A172 (cell line): ENCODE results near the gene ATP23. TPM values are rescaled to one million over a fixed set of nuclear protein-coding genes. Genes with fewer than 3 reads are reported as not detected.

Source experiments
- DNase-seq: peaks from one replicate; pipeline ENCODE4 v3.0.0-alpha.2; 2015; ENCODE audit warnings: low spot score
- total RNA-seq: library from RNA; depleted of rRNA; stranded (reverse); fragments of >200 nt; shearing (Covaris generic); gene quantifications from 2 replicates; pipeline ENCODE4 v1.2.3, GENCODE V29; 2014

The ATP23 gene
- total RNA-seq, 1 experiment from 2014 or later = 17.7 TPM

DNA sequence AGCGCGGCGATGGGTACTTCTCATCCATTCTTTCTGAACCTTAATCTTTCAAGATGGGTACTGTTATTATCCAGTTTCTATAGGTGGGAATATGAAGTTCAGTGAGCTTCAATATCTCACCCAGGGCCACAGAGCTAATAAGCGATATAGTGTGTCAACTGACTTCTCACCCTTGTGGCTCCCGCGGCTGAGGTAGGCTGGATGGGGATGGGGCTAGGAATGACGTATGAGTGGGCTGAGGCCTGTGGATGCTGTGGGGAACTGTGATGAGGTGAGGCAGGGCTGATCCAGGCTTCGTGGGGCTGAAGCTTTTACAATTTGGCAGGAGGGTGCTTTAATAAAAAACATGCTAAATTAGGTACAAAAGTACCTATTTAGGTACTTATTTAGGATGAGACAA, 32.9 kb upstream of the ATP23 start:
- no peak for DNase-seq

- no peak for DNase-seq
Observed at GRCh38 chr12:57909056-57909455, 32.3 kb upstream of the ATP23 start.

GRCh38 chr12:57909611-57910010, 31.8 kb upstream of the ATP23 start:
- no peak for DNase-seq

- no peak for DNase-seq
Observed at GRCh38 chr12:57918147-57918546, 23.2 kb upstream of the ATP23 start.

DNA sequence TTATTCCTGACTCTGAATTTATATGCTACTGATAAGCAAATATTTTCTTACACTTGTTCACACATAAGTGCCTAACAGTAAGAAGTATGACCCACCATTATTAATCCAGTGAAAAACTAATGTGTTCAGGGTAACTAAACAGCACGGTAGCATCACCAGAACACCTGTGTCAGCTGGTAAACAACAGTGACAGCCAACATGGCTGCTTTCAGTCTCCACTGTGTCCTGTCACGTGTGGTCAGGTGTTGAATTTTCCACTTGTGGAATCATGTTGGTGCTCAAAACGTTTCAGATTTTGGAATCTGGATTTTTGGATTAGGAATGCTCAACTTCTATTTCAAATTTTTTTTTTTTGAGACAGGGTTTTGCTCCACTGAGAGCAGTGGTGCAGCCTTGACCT, 14.3 kb upstream of the ATP23 start:
- DNase-seq = no peak

DNA sequence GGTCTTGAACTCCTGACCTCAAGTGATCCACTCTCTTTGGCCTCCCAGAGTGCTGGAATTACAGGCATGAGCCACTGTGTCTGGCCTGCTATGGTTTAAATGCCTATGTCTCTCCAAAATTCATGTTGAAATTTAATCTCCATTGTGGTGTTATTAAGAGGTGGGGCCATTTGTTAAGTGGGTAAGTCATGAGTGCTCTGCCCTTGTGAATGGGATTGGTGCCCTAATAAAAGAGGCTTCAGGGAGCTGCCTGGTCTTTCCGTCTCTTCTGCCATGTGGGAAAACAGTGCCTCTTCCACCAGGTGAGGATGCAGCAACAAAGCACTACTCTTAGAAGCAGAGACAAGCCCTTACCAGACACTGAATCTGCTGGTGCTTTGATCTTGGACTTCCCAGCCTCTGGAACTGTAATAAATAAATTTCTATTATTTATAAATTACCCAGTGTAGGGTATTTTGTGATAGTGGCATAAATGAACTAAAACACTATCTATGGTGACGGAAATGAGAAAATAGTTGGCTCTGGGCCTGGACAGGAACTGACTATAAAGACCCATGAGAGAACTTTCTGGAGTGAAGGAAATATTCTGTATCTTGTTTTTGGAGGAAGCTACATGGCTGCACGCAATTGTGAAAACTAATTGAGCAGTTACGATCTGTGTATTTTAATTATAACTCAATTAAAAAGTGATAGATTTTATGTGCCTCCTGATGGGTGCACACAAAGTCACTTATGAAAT, 12.1 kb upstream of the ATP23 start:
- DNase-seq = no peak

- DNase-seq = no peak
Observed at GRCh38 chr12:57934819-57935218, 6.5 kb upstream of the ATP23 start.

- no peak for DNase-seq
Observed at GRCh38 chr12:57935331-57935730, 6.0 kb upstream of the ATP23 start.

- DNase-seq = peak; percentile 89
Observed at GRCh38 chr12:57935839-57936512, 5.4 kb upstream of the ATP23 start.

GRCh38 chr12:57936513-57936883, 4.9 kb upstream of the ATP23 start:
- no peak for DNase-seq

GRCh38 chr12:57939291-57939690, 2.1 kb upstream of the ATP23 start:
- DNase-seq = no peak

GRCh38 chr12:57940052-57940914, 1.1 kb upstream of the ATP23 start:
- no peak for DNase-seq

DNA sequence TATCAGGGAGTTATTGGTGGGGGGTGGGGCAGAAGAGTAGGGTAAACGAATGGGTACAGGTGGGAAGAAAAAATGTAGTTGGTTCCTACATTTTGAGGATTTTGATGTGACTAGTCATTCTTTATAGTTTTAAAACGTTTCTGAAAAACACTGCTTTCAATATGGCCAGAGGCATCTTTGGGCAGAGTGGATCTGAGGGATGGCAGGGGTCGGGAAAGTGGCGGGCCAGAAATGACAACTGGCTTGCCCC, 527 bp upstream of the ATP23 start:
- no peak for DNase-seq

- no peak for DNase-seq
Observed at GRCh38 chr12:57943438-57944080, 2.2 kb downstream of the ATP23 start.

GRCh38 chr12:57944313-57945023, 3.1 kb downstream of the ATP23 start:
- DNase-seq = no peak

DNA sequence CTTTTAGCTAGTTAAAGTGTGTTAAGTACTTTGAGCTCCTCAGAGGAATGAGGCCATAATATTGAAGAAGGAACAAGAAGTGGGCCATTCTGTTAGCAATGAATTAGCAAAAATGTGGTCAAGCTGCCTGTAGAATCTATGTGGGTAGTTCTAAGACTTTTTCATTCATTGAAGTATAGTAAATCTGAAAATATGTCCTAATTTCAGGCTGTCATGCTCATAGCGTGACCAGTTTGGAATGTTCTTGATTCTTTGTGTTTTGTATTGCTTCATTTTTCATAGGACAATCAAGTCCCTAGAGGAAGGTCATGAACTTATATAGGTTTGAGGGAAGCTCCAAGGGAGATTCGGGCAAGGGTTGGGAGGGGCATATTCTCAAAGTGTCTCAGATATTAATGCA, 11.4 kb downstream of the ATP23 start:
- DNase-seq = no peak

GRCh38 chr12:57954768-57955167, 13.4 kb downstream of the ATP23 start:
- DNase-seq = no peak

GRCh38 chr12:57958061-57958657, 16.8 kb downstream of the ATP23 start:
- no peak for DNase-seq

DNA sequence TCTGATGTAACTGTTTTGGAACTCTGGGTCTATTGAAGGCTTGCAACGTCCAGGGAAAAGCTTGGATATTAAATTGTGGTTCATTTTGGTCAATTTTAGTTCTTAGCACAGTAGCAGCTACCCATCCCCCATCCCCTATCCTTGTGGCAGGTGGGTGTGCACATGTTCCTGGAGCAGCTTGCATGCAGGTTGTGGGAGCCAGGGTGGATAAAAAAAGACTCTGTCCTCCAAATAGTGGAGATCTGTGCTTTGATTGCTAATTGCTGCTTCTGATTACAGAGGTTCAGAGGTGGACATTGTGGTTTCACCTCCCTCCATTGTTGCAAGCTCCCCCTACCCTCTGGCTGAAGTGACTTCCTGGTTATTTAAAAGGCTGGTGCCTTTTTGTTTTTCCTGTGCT, 23.1 kb downstream of the ATP23 start:
- DNase-seq = no peak

GRCh38 chr12:57965766-57966165, 24.4 kb downstream of the ATP23 start:
- peak; percentile 3 for DNase-seq

DNA sequence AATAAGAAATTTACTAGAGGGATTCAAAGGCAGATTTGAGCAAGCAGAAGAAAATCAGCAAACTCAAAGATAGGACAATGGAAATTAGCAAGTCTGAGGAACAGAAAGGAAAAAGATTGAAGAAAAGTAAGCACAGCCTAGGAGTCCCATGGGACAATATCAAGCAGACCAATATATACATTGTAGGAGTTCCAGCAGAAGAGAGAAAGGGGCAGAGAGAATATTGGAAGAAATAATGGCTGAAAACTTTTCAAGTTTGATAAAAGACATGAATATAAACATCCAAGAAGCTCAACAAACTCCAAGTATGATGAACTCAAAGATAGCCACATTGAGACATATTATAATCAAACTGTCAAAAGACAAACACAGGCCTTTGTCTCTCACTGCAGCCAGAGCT, 25.2 kb downstream of the ATP23 start:
- no peak for DNase-seq
